ENCODE data around the gene NAE1.

NAE1 gene

DNA sequence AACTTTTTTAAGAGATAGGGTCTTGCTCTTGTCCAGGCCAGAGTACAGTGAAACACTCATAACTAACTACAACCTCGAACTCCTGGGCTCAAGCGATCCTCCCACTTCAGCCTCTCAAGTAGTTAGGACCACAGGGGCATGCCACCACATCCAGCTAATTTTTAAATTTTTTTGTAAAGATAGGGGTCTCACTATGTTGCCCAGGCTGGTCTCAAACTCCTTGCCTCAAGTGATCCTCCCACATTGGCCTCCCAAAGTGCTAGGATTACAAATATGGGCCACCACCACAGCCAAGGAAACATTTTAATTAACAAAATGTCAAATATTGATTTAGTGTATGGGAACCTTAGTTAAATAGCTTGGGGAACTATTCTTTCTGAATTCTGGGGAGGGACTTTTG lies 76.6 kb downstream of the NAE1 start:
- TF ChIP-seq CTCF (IDR thresholded peaks at IDR 0.05): no peak

- TF ChIP-seq CTCF (IDR thresholded peaks at IDR 0.05): no peak
Measured at GRCh38 chr16:66752958-66753357, 77.8 kb downstream of the NAE1 start.
